Neural cell (in vitro differentiated cells): ENCODE data around the gene IFITM2.

Experiments
- CTCF ChIP-seq: fragments of 450-650 bp; IDR thresholded peaks from 2 replicates; pipeline ENCODE4 v1.5.1; 2014; ENCODE audit warnings: antibody characterized with exemption, mild to moderate bottlenecking, moderate library complexity; ENCODE audit not compliant: poor library complexity, severe bottlenecking
- EP300 ChIP-seq: fragments of 450-650 bp; conservative IDR thresholded peaks from 2 replicates; pipeline ENCODE4 v1.6.1; 2014; ENCODE audit warnings: antibody characterized with exemption, mild to moderate bottlenecking, moderate library complexity; ENCODE audit not compliant: poor library complexity, severe bottlenecking
- TF ChIP-seq, protein P1 (sequence below): IDR thresholded peaks from 2 replicates; pipeline ENCODE4 v1.6.1; 2012; ENCODE audit warnings: borderline replicate concordance

DNA sequence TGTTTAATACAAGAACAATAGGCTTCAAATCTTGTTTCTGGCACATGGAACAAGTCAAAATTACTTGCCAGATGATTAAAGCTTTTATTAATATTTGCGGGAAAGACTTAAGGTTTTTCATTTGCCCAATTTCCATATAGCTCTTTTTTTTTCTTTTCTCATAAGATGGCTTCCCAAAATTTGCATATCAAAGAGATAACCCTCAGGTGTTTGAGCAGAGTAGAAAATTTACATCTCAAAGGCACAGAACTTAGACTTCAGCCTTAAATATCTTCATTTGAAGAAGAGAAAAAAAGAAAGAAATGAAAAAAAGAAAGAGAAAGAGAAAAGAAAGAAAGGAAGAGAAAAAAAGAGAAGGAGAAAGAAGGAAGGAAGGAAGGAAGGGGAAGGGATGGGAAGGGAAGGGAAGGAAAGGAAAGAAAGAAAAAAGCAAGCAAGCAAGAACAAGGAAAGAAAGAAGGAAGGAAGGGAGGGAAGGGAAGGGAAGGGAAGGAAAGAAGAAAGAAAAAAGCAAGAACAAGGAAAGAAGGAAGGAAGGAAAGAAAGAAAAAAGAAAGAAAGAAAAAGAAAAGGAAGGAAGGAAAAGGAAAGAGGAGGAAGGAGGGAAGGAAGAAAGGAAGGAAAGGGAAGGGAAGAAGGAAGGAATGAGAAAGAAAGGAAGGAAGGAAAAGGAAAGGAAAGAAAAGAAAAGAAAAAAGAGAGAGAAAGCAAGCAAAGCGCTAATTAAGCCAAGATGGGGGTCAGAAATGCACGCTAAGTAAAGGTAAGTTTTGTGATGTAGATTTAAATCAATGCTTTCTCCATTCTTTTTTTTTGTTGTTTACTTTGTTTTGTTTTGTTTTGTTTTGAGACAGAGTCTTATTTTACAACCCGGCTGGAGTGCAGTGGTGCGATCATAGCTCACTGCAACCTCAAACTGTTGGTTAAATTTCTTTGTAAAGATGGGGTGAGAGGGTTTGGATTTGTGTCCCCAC lies 33.2 kb downstream of the IFITM2 start:
- TF ChIP-seq, protein P1, sequence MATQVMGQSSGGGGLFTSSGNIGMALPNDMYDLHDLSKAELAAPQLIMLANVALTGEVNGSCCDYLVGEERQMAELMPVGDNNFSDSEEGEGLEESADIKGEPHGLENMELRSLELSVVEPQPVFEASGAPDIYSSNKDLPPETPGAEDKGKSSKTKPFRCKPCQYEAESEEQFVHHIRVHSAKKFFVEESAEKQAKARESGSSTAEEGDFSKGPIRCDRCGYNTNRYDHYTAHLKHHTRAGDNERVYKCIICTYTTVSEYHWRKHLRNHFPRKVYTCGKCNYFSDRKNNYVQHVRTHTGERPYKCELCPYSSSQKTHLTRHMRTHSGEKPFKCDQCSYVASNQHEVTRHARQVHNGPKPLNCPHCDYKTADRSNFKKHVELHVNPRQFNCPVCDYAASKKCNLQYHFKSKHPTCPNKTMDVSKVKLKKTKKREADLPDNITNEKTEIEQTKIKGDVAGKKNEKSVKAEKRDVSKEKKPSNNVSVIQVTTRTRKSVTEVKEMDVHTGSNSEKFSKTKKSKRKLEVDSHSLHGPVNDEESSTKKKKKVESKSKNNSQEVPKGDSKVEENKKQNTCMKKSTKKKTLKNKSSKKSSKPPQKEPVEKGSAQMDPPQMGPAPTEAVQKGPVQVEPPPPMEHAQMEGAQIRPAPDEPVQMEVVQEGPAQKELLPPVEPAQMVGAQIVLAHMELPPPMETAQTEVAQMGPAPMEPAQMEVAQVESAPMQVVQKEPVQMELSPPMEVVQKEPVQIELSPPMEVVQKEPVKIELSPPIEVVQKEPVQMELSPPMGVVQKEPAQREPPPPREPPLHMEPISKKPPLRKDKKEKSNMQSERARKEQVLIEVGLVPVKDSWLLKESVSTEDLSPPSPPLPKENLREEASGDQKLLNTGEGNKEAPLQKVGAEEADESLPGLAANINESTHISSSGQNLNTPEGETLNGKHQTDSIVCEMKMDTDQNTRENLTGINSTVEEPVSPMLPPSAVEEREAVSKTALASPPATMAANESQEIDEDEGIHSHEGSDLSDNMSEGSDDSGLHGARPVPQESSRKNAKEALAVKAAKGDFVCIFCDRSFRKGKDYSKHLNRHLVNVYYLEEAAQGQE = no peak
- TF ChIP-seq CTCF (no peak), EP300 (no peak)
